Heart left ventricle (tissue), 16 donors: Measurements from ENCODE around the gene ZFP36. TPM values are rescaled to one million over a fixed set of nuclear protein-coding genes. Genes with fewer than 3 reads are reported as not detected.

ENCODE experiments used
- ATAC-seq, 4 donors: fragments of 200-7000 bp; cut with Tn5 transposase; one replicate each; pipeline ENCODE4 v1.9.1; 2020 to 2022; ENCODE audit warnings: moderate library complexity in 4 of 4, mild to moderate bottlenecking in 3 of 4, moderate number of reproducible peaks in 1 of 4
- DNase-seq, 5 donors: peaks; one replicate each; pipeline ENCODE4 v3.0.0-alpha.2; 2020
- H3K27ac ChIP-seq, 12 donors: fragments of 200-600 bp; sonication (generic) in 4 of 12; one replicate each; pipeline versions ENCODE4 v1.5.0 to v1.8.0; 2016 to 2022; ENCODE audit warnings: mild to moderate bottlenecking in 2 of 12
- H3K27me3 ChIP-seq, 9 donors: fragments of 200-600 bp; sonication (generic) in 2 of 9; one replicate each; pipeline versions ENCODE4 v1.5.1 to v1.8.0; 2016 to 2022; ENCODE audit warnings: mild to moderate bottlenecking in 3 of 9
- H3K36me3 ChIP-seq, 9 donors: fragments of 200-600 bp; sonication (generic) in 2 of 9; one replicate each; pipeline versions ENCODE4 v1.5.0 to v1.8.0; 2018 to 2022; ENCODE audit warnings: mild to moderate bottlenecking in 2 of 9
- H3K4me1 ChIP-seq, 12 donors: fragments of 200-600 bp; sonication (generic) in 4 of 12; one replicate each; pipeline versions ENCODE4 v1.5.0 to v1.8.0; 2016 to 2022; ENCODE audit warnings: mild to moderate bottlenecking in 3 of 12
- H3K4me3 ChIP-seq, 12 donors: fragments of 200-600 bp; sonication (generic) in 4 of 12; one replicate each; pipeline versions ENCODE4 v1.5.0 to v1.8.0; 2017 to 2022; ENCODE audit warnings: mild to moderate bottlenecking in 9 of 12, moderate library complexity in 4 of 12
- H3K9me3 ChIP-seq, 12 donors: fragments of 200-600 bp; sonication (generic) in 4 of 12; one replicate each; pipeline versions ENCODE4 v1.5.0 to v1.8.0; 2016 to 2022; ENCODE audit warnings: mild to moderate bottlenecking in 1 of 12
- CTCF ChIP-seq, 12 donors: fragments of 200-600 bp; sonication (generic) in 4 of 12; IDR thresholded peaks; one replicate each; pipeline versions ENCODE4 v1.5.0 to v1.8.0; 2018 to 2022; ENCODE audit warnings: antibody characterized with exemption in 12 of 12, mild to moderate bottlenecking in 5 of 12
- POLR2A ChIP-seq, 2 donors: fragments of 450-650 bp; IDR thresholded peaks; one replicate each; pipeline ENCODE4 v1.6.1; 2017; ENCODE audit warnings: antibody characterized with exemption in 2 of 2, mild to moderate bottlenecking in 2 of 2, moderate library complexity in 2 of 2
- WGBS, 4 donors: extraction: QIAGEN DNeasy Blood & Tissue Kit in 2 of 4; methylation state at CpG; one replicate each; pipeline versions ENCODE4 v1.1.5 to v1.1.7; 2013 to 2018; 5-methylcytosine and 5-hydroxymethylcytosine counted together
- intact Hi-C, 10 donors: fragments of 100-400 bp; cut with DNase I; formaldehyde crosslinking; loops; one replicate each; pipeline versions ENCODE4 v1.11.1 to v1.14.2; 2022
- polyA plus RNA-seq, 2 donors: library from polyadenylated mRNA; stranded (reverse); fragments of 200-250 nt; gene quantifications; one replicate each; pipeline ENCODE4 v1.2.3, GENCODE V29; 2013
- total RNA-seq, 9 donors: library from RNA; depleted of rRNA in 2 of 9; stranded (reverse); fragments of >200 nt in 2 of 9; fragmentation: NEBNext Ultra II Directional in 3 of 9; extraction: Animal tissue kit (Norgen Biotek cat#: 25700) in 3 of 9; gene quantifications; one replicate each; pipeline versions ENCODE4 v1.1.0 to v1.2.4, GENCODE V29; 2016 to 2023
- donor health status: ischemic (EF 13 %, LVEDD 7.1; RV severe dilation, severe dysfunction).
- donor health status: healthy with polysubstance abuse.
- donor health status: DM: no; HTN: yes; CAD: no.
- donor health status: DM: no; HTN: no; CAD: no.
- donor health status: ischemic (EF 25% LVEDD 6.9; RV normal size, moderate dysfunction).
- donor health status: ischemic (EF 25% LVEDD 5.7; RV mildly dilated, moderate dysfunction).
- donor health status: healthy.
- donor health status: DM: yes; HTN: yes; CAD: no.
- donor health status: ischemic (EF 35%, LVEDD 5.7; RV mildly dilated, moderate dysfunction).
- donor health status: nonischemic (EF 11% LVEDD 7.7; RV severe dilation, severe dysfunction).
- donor health status: DM: yes; HTN: yes; CAD: no.
- donor health status: PGD.
- donor health status: ischemic (EF 29% LVEDD 5.4; RV normal size, mild dysfunction).
- donor health status: nonischemic (EF 23%, LVEDD 6.1; RV moderate dilation, normal function).

ZFP36 gene
- total and polyA plus RNA-seq, 11 donors: 16.1 to 145 (median 51.1) TPM

DNA sequence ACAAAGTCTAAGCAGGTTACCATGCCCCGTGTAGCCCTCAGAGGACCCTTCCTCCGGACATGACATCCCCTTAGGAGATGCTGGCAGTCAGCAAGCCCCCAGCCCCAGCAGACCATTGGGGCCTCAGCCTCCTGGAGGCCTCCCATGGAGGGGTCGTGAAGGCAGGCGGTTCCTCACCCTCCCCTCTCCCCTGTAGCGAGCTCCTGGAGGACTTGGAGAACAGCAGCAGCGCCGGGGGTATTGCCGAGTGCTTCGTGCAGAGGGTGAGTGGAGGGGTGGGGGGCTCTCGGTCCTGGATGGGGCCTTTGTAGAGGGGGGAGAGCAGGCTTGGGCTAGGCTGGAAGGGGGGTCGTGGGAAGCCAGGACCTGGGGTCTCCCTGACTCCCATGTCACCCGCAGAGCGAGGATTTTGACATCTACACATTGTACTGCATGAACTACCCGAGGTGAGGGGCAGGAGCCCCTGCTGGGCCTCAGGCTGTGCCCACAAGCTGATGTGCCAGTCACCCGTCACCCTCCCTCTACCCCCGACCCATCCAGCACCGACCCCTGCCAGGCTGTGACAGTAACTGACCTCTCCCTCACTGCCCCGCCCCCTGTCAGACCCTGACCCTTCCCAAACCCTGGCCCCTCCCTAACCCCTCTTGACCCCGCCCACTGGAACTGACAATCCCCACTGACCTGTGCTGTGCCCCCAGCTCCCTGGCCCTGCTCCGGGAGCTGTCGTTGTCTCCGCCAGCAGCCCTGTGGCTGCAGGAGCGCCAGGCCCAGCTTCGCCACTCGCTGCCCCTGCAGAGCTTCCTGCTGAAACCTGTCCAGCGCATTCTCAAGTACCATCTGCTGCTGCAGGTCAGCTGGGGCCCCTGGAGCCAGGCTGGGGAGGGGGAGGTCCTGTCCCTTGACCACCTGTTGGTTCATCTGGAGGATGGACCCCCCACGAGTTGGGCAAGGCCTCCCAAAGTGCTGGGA, 9.8 kb downstream of the ZFP36 start:
- H3K4me3 ChIP-seq: peak overlapping the region in 8 of 12 donors; percentile 77 to 100 (median 91)
- no peaks in the 10 kb centered on the region for H3K9me3 ChIP-seq
- H3K36me3 ChIP-seq: peaks cover 0 to 57% (median 48%) of the 10 kb centered on the region in 9 donors
- intact Hi-C loops: loop anchor here in 3 of 10 donors (10.0 kb wide), 2 partner anchors 118 to 292 kb away; partner anchors contain the start of genes PAK4 (in 2 of the 3) and EID2B (in 1 of the 3)
- ATAC-seq: no peak
- H3K27me3 ChIP-seq: peaks cover 0 to 5% (median 0%) of the 10 kb centered on the region in 9 donors
- H3K27ac ChIP-seq: peak overlapping the region in 5 of 12 donors; percentile 28 to 99 (median 58)
- DNase-seq: no peak
- WGBS, 4 donors: 81 to 91% (median 84%) methylated on average over 20 to 27 of the region's 27 CpGs
- TF ChIP-seq CTCF (IDR thresholded peaks at IDR 0.05) (no peak), POLR2A (IDR thresholded peaks at IDR 0.05) (no peak)
- H3K4me1 ChIP-seq: peaks cover 0 to 44% (median 20%) of the 10 kb centered on the region in 12 donors

DNA sequence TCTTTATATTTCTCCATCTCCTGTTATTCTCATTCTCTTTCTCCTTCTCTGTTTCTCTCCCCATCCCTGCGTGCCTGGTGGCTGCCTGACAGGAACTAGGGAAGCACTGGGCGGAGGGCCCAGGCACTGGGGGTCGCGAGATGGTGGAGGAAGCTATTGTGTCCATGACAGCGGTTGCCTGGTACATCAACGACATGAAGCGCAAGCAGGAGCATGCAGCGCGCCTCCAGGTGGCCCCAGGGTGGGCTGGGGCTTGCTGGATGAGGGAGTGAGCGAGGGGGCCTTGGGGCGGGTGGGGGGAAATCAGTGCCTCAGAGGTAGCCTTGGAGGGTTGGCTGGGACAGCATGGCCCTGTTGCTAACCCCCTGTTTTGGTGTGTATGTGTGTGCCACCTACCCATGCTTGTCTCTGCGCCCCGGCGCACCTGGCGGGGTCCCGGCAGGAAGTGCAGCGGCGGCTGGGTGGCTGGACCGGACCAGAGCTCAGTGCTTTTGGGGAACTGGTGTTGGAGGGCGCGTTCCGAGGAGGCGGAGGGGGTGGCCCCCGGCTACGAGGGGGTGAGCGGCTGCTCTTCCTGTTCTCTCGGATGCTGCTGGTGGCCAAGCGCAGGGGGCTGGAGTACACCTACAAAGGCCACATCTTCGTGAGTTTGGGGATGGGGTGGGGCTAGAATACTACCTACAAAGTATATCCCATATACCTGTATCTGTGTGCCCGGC, 11.0 kb downstream of the ZFP36 start:
- DNase-seq: no peak
- 85 to 88% (median 86%) methylated on average over 17 to 30 of the region's 30 CpGs for WGBS, 4 donors
- Histone ChIP-seq H3K9me3 (no peaks in the 10 kb centered on the region), H3K36me3 (peaks cover 0 to 69% (median 59%) of the 10 kb centered on the region in 9 donors), H3K27me3 (no peaks in the 10 kb centered on the region), H3K4me1 (peaks cover 0 to 39% (median 17%) of the 10 kb centered on the region in 12 donors), H3K27ac (peak overlapping the region in 1 of 12 donors; percentile 14), H3K4me3 (no peak overlapping the region)
- ATAC-seq: no peak
- no peak for TF ChIP-seq CTCF (IDR thresholded peaks at IDR 0.05)
- TF ChIP-seq POLR2A (IDR thresholded peaks at IDR 0.05): no peak
- intact Hi-C loops: loop anchor here in 3 of 10 donors (10.0 kb wide), 2 partner anchors 117 to 293 kb away; partner anchors contain the start of genes PAK4 (in 2 of the 3) and EID2B (in 1 of the 3)

GRCh38 chr19:39419003-39419402, 12.4 kb downstream of the ZFP36 start:
- no peaks in the 10 kb centered on the region for H3K9me3 ChIP-seq
- no peak overlapping the region for H3K4me3 ChIP-seq
- intact Hi-C loops: loop anchor here in 3 of 10 donors (10.0 kb wide), 2 partner anchors 116 to 294 kb away; partner anchors contain the start of genes PAK4 (in 2 of the 3) and EID2B (in 1 of the 3)
- ATAC-seq (no peak), DNase-seq (no peak)
- H3K4me1 ChIP-seq: peaks cover 0 to 31% (median 16%) of the 10 kb centered on the region in 12 donors
- H3K27me3 ChIP-seq: no peaks in the 10 kb centered on the region
- H3K36me3 ChIP-seq: peaks cover 0 to 82% (median 66%) of the 10 kb centered on the region in 9 donors
- TF ChIP-seq CTCF (IDR thresholded peaks at IDR 0.05) (no peak), POLR2A (IDR thresholded peaks at IDR 0.05) (no peak)
- 82 to 96% (median 90%) methylated on average over 9 of the region's 9 CpGs for WGBS, 4 donors
- peak overlapping the region in 1 of 12 donors; percentile 3 for H3K27ac ChIP-seq
